Heart left ventricle (tissue), 13 donors: ENCODE results near the gene FOXG1.

Experiments
- POLR2A ChIP-seq, 2 donors: fragments of 450-650 bp; IDR thresholded peaks; one replicate each; pipeline ENCODE4 v1.6.1; 2017; ENCODE audit warnings: antibody characterized with exemption in 2 of 2, mild to moderate bottlenecking in 2 of 2, moderate library complexity in 2 of 2
- TF ChIP-seq, protein P1 (sequence below), 12 donors: fragments of 200-600 bp; sonication (generic) in 4 of 12; IDR thresholded peaks; one replicate each; pipeline versions ENCODE4 v1.5.0 to v1.8.0; 2018 to 2022; ENCODE audit warnings: antibody characterized with exemption in 12 of 12, mild to moderate bottlenecking in 5 of 12
- donor health status: ischemic (EF 13 %, LVEDD 7.1; RV severe dilation, severe dysfunction).
- donor health status: DM: no; HTN: yes; CAD: no.
- donor health status: DM: no; HTN: no; CAD: no.
- donor health status: ischemic (EF 25% LVEDD 6.9; RV normal size, moderate dysfunction).
- donor health status: ischemic (EF 25% LVEDD 5.7; RV mildly dilated, moderate dysfunction).
- donor health status: ischemic (EF 35%, LVEDD 5.7; RV mildly dilated, moderate dysfunction).
- donor health status: nonischemic (EF 11% LVEDD 7.7; RV severe dilation, severe dysfunction).
- donor health status: DM: yes; HTN: yes; CAD: no.
- donor health status: PGD.
- donor health status: ischemic (EF 29% LVEDD 5.4; RV normal size, mild dysfunction).
- donor health status: nonischemic (EF 23%, LVEDD 6.1; RV moderate dilation, normal function).

DNA sequence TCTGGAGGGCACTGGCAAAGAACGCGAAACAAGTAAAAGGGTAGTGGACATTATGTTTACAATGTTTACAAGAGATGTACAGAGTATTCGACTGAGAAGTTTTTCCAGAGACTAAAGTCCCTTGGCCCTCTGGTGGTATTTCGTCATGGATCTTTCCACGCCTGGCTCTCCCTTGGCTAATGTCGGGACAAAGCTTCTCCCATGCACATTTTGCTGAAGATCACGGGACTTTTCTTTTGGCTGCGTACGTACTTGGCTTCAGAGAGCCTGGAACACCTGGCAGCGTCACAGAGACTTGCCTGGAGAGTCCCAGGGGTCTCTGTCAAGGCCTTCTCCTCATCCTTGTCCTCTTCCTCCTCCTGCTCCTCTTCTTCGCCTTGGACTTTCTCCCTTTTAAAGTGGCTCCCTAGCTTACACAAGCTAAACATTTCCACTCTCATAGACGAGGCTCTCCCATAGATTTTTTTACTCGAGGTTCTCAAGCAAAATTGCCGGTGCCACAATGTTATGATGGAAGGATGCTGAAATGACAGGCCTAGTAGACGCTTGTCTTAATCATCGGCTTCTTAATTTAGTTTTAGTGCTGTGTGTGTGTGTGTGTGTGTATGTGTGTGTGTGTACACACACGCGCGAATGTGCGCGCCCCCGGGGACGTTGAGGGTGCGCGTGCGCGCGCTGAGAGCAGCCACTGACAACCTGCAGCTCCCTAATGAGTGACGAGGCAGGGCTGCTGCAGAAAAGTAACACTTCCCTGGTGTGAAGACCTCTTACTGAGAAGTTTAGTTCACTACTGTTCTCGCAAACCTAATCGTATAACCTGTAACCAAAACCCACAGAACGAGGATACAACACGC, 4.9 kb upstream of the FOXG1 start:
- TF ChIP-seq, protein P1, sequence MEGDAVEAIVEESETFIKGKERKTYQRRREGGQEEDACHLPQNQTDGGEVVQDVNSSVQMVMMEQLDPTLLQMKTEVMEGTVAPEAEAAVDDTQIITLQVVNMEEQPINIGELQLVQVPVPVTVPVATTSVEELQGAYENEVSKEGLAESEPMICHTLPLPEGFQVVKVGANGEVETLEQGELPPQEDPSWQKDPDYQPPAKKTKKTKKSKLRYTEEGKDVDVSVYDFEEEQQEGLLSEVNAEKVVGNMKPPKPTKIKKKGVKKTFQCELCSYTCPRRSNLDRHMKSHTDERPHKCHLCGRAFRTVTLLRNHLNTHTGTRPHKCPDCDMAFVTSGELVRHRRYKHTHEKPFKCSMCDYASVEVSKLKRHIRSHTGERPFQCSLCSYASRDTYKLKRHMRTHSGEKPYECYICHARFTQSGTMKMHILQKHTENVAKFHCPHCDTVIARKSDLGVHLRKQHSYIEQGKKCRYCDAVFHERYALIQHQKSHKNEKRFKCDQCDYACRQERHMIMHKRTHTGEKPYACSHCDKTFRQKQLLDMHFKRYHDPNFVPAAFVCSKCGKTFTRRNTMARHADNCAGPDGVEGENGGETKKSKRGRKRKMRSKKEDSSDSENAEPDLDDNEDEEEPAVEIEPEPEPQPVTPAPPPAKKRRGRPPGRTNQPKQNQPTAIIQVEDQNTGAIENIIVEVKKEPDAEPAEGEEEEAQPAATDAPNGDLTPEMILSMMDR (IDR thresholded peaks at IDR 0.05): no peak
- TF ChIP-seq POLR2A (IDR thresholded peaks at IDR 0.05): no peak
